ENCODE measurements around the gene DOCK9. TPM values are rescaled to one million over a fixed set of nuclear protein-coding genes. Genes with fewer than 3 reads are reported as not detected.

DOCK9 gene
- total RNA-seq, 1 donor from 2014 or later = 45.9 TPM

DNA sequence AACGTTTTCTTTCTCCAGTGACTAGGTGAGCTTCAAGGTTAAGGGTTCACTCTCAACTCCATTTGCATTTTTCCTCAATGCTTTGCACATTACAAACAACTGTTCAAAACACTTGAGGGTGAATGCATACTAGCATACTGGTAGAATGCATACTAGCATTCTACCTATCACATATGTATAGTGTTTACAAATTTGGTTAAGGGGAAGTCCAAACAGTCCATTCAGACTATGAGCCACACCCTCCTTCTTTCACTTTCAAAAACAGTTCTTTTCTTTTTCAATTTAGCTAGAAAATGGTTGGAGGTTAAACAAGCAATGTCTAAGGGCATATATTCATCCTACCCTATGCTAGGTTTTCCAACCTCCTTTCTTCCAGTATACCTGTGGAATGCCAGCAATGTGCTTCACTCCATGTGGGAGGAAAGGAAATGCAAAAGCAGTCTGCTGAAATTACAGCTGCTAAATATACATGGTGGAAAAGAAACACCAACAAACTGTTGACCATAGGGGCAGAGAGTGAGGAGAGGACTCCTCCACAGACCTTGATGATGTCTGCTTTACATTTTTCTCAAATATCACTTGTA, 102.6 kb downstream of the DOCK9 start:
- peaks cover 14% of the 10 kb centered on the region for H3K9me3 Mint-ChIP-seq (ENCODE audit: low read depth)
- no peaks in the 10 kb centered on the region for H3K27me3 Mint-ChIP-seq (ENCODE audit: low read depth)
- peaks cover 54% of the 10 kb centered on the region for H3K36me3 Mint-ChIP-seq (ENCODE audit: low read depth)
- H3K27ac Mint-ChIP-seq (ENCODE audit: unreplicated experiment) = no peak overlapping the region
- TF ChIP-seq, protein P1, sequence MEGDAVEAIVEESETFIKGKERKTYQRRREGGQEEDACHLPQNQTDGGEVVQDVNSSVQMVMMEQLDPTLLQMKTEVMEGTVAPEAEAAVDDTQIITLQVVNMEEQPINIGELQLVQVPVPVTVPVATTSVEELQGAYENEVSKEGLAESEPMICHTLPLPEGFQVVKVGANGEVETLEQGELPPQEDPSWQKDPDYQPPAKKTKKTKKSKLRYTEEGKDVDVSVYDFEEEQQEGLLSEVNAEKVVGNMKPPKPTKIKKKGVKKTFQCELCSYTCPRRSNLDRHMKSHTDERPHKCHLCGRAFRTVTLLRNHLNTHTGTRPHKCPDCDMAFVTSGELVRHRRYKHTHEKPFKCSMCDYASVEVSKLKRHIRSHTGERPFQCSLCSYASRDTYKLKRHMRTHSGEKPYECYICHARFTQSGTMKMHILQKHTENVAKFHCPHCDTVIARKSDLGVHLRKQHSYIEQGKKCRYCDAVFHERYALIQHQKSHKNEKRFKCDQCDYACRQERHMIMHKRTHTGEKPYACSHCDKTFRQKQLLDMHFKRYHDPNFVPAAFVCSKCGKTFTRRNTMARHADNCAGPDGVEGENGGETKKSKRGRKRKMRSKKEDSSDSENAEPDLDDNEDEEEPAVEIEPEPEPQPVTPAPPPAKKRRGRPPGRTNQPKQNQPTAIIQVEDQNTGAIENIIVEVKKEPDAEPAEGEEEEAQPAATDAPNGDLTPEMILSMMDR (IDR thresholded peaks at IDR 0.05) = no peak
- no peak for DNase-seq (ENCODE audit: low spot score)
- H3K4me1 Mint-ChIP-seq (ENCODE audit: low read depth) = no peaks in the 10 kb centered on the region
- no peak overlapping the region for H3K4me3 Mint-ChIP-seq (ENCODE audit: unreplicated experiment)

DNA sequence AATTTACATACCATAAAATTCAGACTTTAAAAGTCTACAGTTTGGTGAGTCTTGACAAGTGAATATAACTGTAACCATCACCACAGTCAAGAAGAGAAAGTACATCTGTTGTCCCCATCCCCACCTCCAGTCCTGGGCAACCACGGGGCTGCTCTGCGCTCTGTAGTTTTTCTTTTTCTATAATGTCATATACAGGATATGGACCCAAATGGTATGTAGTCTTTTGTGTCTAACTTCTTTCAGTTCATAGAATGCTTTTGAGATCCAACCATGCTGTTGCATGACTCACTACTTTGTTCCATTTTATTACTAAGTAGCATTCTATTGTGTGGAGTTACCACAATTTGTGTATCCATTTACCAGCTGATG, 103.9 kb downstream of the DOCK9 start:
- Mint-ChIP-seq H3K4me3 (ENCODE audit: unreplicated experiment) (no peak overlapping the region), H3K36me3 (ENCODE audit: low read depth) (peaks cover 46% of the 10 kb centered on the region), H3K4me1 (ENCODE audit: low read depth) (no peaks in the 10 kb centered on the region), H3K27me3 (ENCODE audit: low read depth) (no peaks in the 10 kb centered on the region), H3K9me3 (ENCODE audit: low read depth) (peaks cover 14% of the 10 kb centered on the region), H3K27ac (ENCODE audit: unreplicated experiment) (no peak overlapping the region)
- TF ChIP-seq, protein P1 (IDR thresholded peaks at IDR 0.05) = no peak
- no peak for DNase-seq (ENCODE audit: low spot score)

DNA sequence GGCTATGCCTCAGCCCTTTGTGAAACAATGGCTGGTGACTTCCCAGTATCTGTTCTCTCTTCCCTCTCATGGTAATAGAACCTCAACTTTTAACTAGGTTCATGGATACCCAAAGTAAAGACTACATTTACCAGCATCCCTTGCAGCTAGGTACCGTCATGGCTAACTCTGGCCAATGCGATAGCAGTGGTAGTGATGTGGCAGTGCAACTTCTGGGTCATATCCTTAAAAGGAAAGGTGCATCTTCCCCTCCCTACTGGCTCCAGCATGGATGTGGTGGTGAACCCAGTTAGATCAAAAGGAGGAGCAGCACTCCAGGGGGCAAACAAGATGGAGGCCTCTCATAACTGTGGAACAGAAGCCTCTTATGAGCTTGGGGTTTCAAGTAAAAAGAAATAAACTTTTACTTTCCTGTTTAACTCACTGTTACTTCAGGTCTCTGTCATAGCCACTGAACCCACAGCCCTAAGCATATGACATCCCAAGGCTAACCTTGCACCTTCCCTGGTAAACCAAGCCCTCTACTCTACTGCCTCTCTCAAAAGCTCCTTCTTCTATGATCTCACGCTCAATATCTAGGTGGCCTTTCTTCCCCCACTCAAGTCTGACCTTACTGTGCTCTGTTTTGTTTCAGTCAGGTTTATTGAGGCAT, 104.4 kb downstream of the DOCK9 start:
- H3K27ac Mint-ChIP-seq (ENCODE audit: unreplicated experiment) = no peak overlapping the region
- H3K4me1 Mint-ChIP-seq (ENCODE audit: low read depth) = no peaks in the 10 kb centered on the region
- peaks cover 43% of the 10 kb centered on the region for H3K36me3 Mint-ChIP-seq (ENCODE audit: low read depth)
- DNase-seq (ENCODE audit: low spot score) = no peak
- no peaks in the 10 kb centered on the region for H3K27me3 Mint-ChIP-seq (ENCODE audit: low read depth)
- no peak overlapping the region for H3K4me3 Mint-ChIP-seq (ENCODE audit: unreplicated experiment)
- TF ChIP-seq, protein P1 (IDR thresholded peaks at IDR 0.05) = no peak
- H3K9me3 Mint-ChIP-seq (ENCODE audit: low read depth) = peaks cover 14% of the 10 kb centered on the region

DNA sequence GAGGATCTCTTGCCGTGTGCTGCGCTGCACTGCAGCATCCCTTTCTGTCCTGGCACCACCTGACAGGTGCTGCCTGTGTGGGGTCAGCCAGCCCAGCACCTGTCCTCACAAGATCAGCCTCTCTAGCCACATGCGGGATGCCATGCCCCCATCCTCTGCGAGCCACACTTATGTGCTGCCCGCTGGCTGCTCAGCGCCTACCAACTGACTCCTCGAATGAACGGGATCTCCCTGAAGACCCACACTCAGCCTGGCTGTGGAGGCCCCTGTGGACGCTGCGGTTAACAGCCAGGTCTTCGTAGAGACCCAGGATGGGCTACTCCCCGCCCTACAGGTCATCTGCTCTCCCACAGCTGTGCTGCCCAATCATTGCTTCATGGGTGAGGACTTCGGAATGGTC, 106.1 kb downstream of the DOCK9 start:
- Mint-ChIP-seq H3K27ac (ENCODE audit: unreplicated experiment) (no peak overlapping the region), H3K9me3 (ENCODE audit: low read depth) (peaks cover 14% of the 10 kb centered on the region), H3K36me3 (ENCODE audit: low read depth) (peaks cover 42% of the 10 kb centered on the region), H3K27me3 (ENCODE audit: low read depth) (no peaks in the 10 kb centered on the region), H3K4me1 (ENCODE audit: low read depth) (no peaks in the 10 kb centered on the region), H3K4me3 (ENCODE audit: unreplicated experiment) (no peak overlapping the region)
- DNase-seq (ENCODE audit: low spot score) = no peak
- TF ChIP-seq, protein P1 (IDR thresholded peaks at IDR 0.05) = no peak

DNA sequence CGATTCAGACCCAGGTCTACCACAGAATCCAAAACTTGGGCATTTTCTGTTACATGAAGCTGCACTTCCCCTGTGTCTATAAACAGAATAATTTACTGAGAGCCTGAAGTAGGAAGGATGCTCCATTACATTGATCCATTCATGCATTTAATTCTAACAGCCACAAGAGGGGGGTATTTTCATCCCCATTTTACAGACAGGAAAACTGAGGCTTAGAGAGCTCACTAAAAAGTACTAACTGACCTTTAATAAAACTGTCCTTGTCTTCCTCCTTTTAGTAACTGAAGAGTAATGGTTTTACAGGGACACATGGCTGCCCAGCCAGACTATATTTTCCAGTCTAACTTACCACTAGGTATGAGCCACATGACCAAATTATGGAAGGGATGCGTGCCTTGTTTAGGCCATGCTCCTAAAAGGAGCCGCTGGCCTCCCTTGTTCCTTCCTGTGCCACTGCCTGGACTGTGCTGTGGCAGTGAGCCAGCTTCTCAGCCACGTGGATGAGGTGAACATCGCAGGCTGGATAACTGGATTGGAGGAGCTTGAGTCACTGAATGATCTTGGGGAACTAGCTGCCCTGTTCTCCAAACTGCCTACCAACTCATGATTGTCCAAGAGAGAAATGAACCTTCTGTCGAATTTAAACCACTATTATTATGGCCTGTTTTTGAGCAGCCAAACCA, 108.3 kb downstream of the DOCK9 start:
- Mint-ChIP-seq H3K4me1 (ENCODE audit: low read depth) (no peaks in the 10 kb centered on the region), H3K27ac (ENCODE audit: unreplicated experiment) (no peak overlapping the region), H3K36me3 (ENCODE audit: low read depth) (peaks cover 39% of the 10 kb centered on the region), H3K27me3 (ENCODE audit: low read depth) (no peaks in the 10 kb centered on the region), H3K9me3 (ENCODE audit: low read depth) (peaks cover 14% of the 10 kb centered on the region), H3K4me3 (ENCODE audit: unreplicated experiment) (no peak overlapping the region)
- TF ChIP-seq, protein P1 (IDR thresholded peaks at IDR 0.05) = peak; percentile 68
- no peak for DNase-seq (ENCODE audit: low spot score)
